UCSD-AML1 (cell line): ENCODE measurements around the gene MSRB1.

Experiments used
- DNase-seq: peaks from one replicate; lab custom pipeline; 2025; ENCODE audit not compliant: unreplicated experiment; lab: John Stamatoyannopoulos, UW

Gene MSRB1

GRCh38 chr16:1942810-1943726, at the start of gene MSRB1:
TSS of gene MSRB1 (minus strand) at chr16:1943199. CDS start at chr16:1943156, 43 bp downstream.
- DNase-seq, result peak; percentile 100

GRCh38 chr16:1991948-1992703, 49.1 kb upstream of the MSRB1 start:
- DNase-seq, result peak; percentile 93

GRCh38 chr16:1991588-1991947, 48.6 kb upstream of the MSRB1 start:
- no peak for DNase-seq

- no peak for DNase-seq
Observed at GRCh38 chr16:1991135-1991551, 48.1 kb upstream of the MSRB1 start.

GRCh38 chr16:1990351-1991134, 47.5 kb upstream of the MSRB1 start:
- DNase-seq, result no peak

GRCh38 chr16:1990101-1990350, 47.0 kb upstream of the MSRB1 start:
- no peak for DNase-seq

- no peak for DNase-seq
Observed at GRCh38 chr16:1989209-1990100, 46.5 kb upstream of the MSRB1 start, which contains the start of gene SYNGR3. TSS of gene SYNGR3 (plus strand) at chr16:1989970. CDS start at chr16:1990103, 133 bp downstream.

- DNase-seq, result no peak
Observed at GRCh38 chr16:1987198-1987597, 44.2 kb upstream of the MSRB1 start.

GRCh38 chr16:1985466-1986150, 42.6 kb upstream of the MSRB1 start:
- DNase-seq, result no peak

- no peak for DNase-seq
Observed at GRCh38 chr16:1984347-1985225, 41.6 kb upstream of the MSRB1 start.

GRCh38 chr16:1983544-1984346, 40.7 kb upstream of the MSRB1 start, which contains the start of gene GFER:
TSS of gene GFER (plus strand) at chr16:1984193. CDS start at chr16:1984219, 26 bp downstream.
- DNase-seq, result peak; percentile 95

GRCh38 chr16:1982991-1983543, 40.1 kb upstream of the MSRB1 start:
- no peak for DNase-seq

GRCh38 chr16:1982013-1982433, 39.0 kb upstream of the MSRB1 start:
- DNase-seq, result no peak

- no peak for DNase-seq
Observed at GRCh38 chr16:1981398-1981836, 38.4 kb upstream of the MSRB1 start, which contains the start of gene NOXO1. TSS of gene NOXO1 (minus strand) at chr16:1981469. CDS start at chr16:1981179, 290 bp downstream.

GRCh38 chr16:1980770-1981087, 37.7 kb upstream of the MSRB1 start:
- no peak for DNase-seq

- DNase-seq, result no peak
Observed at GRCh38 chr16:1980030-1980769, 37.2 kb upstream of the MSRB1 start.
